Right lobe of liver (tissue), 6 donors: ENCODE results near the gene TIMM29. TPM values are rescaled to one million over a fixed set of nuclear protein-coding genes. Genes with fewer than 3 reads are reported as not detected.
"Not testable (repeated sequence)": the region's sequence is repeated elsewhere in the genome, so short reads cannot be mapped to it uniquely, and the experiment has no call there.

Experiments
- ATAC-seq, 4 donors: fragments of 200-7000 bp; cut with Tn5 transposase; one replicate each; pipeline ENCODE4 v1.9.1; 2020; ENCODE audit warnings: mild to moderate bottlenecking in 4 of 4, moderate library complexity in 4 of 4
- DNase-seq, 3 donors: peaks; one replicate each; pipeline ENCODE4 v3.0.0-alpha.2; 2020
- H3K27ac ChIP-seq, 3 donors: fragments of 200-600 bp; one replicate each; pipeline ENCODE4 v1.8.0; 2022
- H3K27me3 ChIP-seq, 2 donors: fragments of 200-600 bp; one replicate each; pipeline ENCODE4 v1.8.0; 2022
- H3K36me3 ChIP-seq, 4 donors: fragments of 200-600 bp; sonication (generic) in 1 of 4; one replicate each; pipeline versions ENCODE4 v1.5.1 to v1.8.0; 2017 to 2022; ENCODE audit warnings: control low read depth in 1 of 4
- H3K4me1 ChIP-seq, 4 donors: fragments of 200-600 bp; sonication (generic) in 1 of 4; one replicate each; pipeline versions ENCODE4 v1.5.1 to v1.8.0; 2017 to 2022; ENCODE audit warnings: control low read depth in 1 of 4
- H3K4me3 ChIP-seq, 3 donors: fragments of 200-600 bp; one replicate each; pipeline ENCODE4 v1.8.0; 2022
- H3K9me3 ChIP-seq, 4 donors: fragments of 200-600 bp; sonication (generic) in 1 of 4; one replicate each; pipeline versions ENCODE4 v1.5.1 to v1.8.0; 2017 to 2022; ENCODE audit warnings: control low read depth in 1 of 4
- CTCF ChIP-seq, 4 donors: fragments of 200-600 bp in 3 of 4; fragments of 450-650 bp in 1 of 4; IDR thresholded peaks; one replicate each; pipeline versions ENCODE4 v1.5.1 to v1.8.0; 2016 to 2022; ENCODE audit warnings: antibody characterized with exemption in 4 of 4, mild to moderate bottlenecking in 2 of 4
- POLR2A ChIP-seq: fragments of 450-650 bp; IDR thresholded peaks from one replicate; pipeline ENCODE4 v1.6.1; 2017; ENCODE audit warnings: antibody characterized with exemption, mild to moderate bottlenecking
- WGBS: methylation state at CpG from one replicate; pipeline ENCODE4 v1.1.6; 2018; ENCODE audit warnings: low coverage, low lambda C conversion rate; ENCODE audit not compliant: insufficient coverage; ENCODE audit errors: missing lambda C conversion rate; 5-methylcytosine and 5-hydroxymethylcytosine counted together
- intact Hi-C, 2 donors: fragments of 100-400 bp; cut with DNase I; formaldehyde crosslinking; loops; one replicate each; pipeline versions ENCODE4 v1.11.2 to v1.14.1; 2022
- total RNA-seq, 6 experiments: library from RNA; depleted of rRNA in 2 of 6; stranded (reverse); fragments of >200 nt in 2 of 6; fragmentation: NEBNext Ultra II Directional in 3 of 6; extraction: Animal tissue kit (Norgen Biotek cat#: 25700) in 3 of 6; gene quantifications; one replicate each; pipeline versions ENCODE4 v1.1.0 to v1.2.4, GENCODE V29; 2016 to 2023
- donor health status: DM: no; HTN: yes; CAD: no.
- donor health status: DM: no; HTN: no; CAD: no.
- donor health status: DM: no; HTN: no; CAD: no.
- donor health status: DM: no; HTN: yes; CAD: no.
- donor health status: DM: no; HTN: yes; CAD: no.

The TIMM29 gene
- total RNA-seq, 6 experiments from 2014 or later, result 10.2 to 15.7 (median 11.6) TPM

GRCh38 chr19:10927730-10928562, 665 bp upstream of the TIMM29 start:
- Histone ChIP-seq H3K9me3 (no peaks in the 10 kb centered on the region), H3K4me3 (peak overlapping the region; percentile 96 to 100 (median 98)), H3K36me3 (peaks cover 0 to 13% (median 4%) of the 10 kb centered on the region in 4 donors), H3K27ac (peak overlapping the region; percentile 53 to 78 (median 75)), H3K27me3 (no peaks in the 10 kb centered on the region), H3K4me1 (peaks cover 0 to 18% (median 5%) of the 10 kb centered on the region in 4 donors)
- ATAC-seq, result no peak
- 0% methylated on average over 5 of the region's 47 CpGs for WGBS
- DNase-seq, result no peak
- TF ChIP-seq CTCF (IDR thresholded peaks at IDR 0.05), result no peak
- TF ChIP-seq POLR2A, result no peak
- intact Hi-C loops, result loop anchor here in 1 of 2 donors (10.0 kb wide), 1 partner anchor 53 kb away; the partner anchor contains the start of gene CARM1

- Histone ChIP-seq H3K4me1 (peaks cover 0 to 18% (median 5%) of the 10 kb centered on the region in 4 donors), H3K4me3 (peak overlapping the region; percentile 96 to 100 (median 98)), H3K27ac (peak overlapping the region in 2 of 3 donors; percentile 53 to 75), H3K9me3 (no peaks in the 10 kb centered on the region), H3K27me3 (no peaks in the 10 kb centered on the region), H3K36me3 (no peaks in the 10 kb centered on the region)
- DNase-seq (peak in 1 of 3 donors; percentile 51), ATAC-seq (no peak)
- TF ChIP-seq CTCF (IDR thresholded peaks at IDR 0.05) (no peak), POLR2A (no peak)
- WGBS, result no CpG with 5 or more reads among the region's 27 CpGs
- intact Hi-C loops, result loop anchor here in 1 of 2 donors (10.0 kb wide), 1 partner anchor 55 kb away; the partner anchor contains the start of gene CARM1
These were observed 787 bp downstream of the TIMM29 start for GRCh38 chr19:10929402-10929794.

- Histone ChIP-seq H3K9me3 (no peaks in the 10 kb centered on the region), H3K27me3 (no peaks in the 10 kb centered on the region), H3K27ac (no peak overlapping the region), H3K4me3 (no peak overlapping the region), H3K36me3 (no peaks in the 10 kb centered on the region), H3K4me1 (peaks cover 0 to 20% (median 0%) of the 10 kb centered on the region in 4 donors)
- DNase-seq (no peak), ATAC-seq (no peak)
- intact Hi-C loops, result loop anchor here in 1 of 2 donors (10.0 kb wide), 1 partner anchor 279 kb away; no protein-coding TSS in a partner anchor
- WGBS, result 60% methylated on average over 5 of the region's 9 CpGs
- no peak for TF ChIP-seq POLR2A
- TF ChIP-seq CTCF (IDR thresholded peaks at IDR 0.05), result no peak
These were observed 6.9 kb downstream of the TIMM29 start for GRCh38 chr19:10935371-10936059.

- WGBS, result 2% methylated on average over 9 of the region's 11 CpGs
- Histone ChIP-seq H3K4me3 (no peak overlapping the region), H3K27me3 (no peaks in the 10 kb centered on the region), H3K36me3 (no peaks in the 10 kb centered on the region), H3K4me1 (peaks cover 0 to 20% (median 0%) of the 10 kb centered on the region in 4 donors), H3K9me3 (no peaks in the 10 kb centered on the region), H3K27ac (no peak overlapping the region)
- DNase-seq (no peak), ATAC-seq (peak; percentile 77 to 83 (median 80))
- intact Hi-C loops, result loop anchor here in 1 of 2 donors (10.0 kb wide), 1 partner anchor 278 kb away; no protein-coding TSS in a partner anchor
- TF ChIP-seq POLR2A (no peak), CTCF (IDR thresholded peaks at IDR 0.05) (peak; percentile 61 to 66 (median 62))
These were observed 8.1 kb downstream of the TIMM29 start for GRCh38 chr19:10936661-10937084.

GRCh38 chr19:10941649-10942048, 13.0 kb downstream of the TIMM29 start:
- H3K27ac ChIP-seq, intact Hi-C loops: not testable (repeated sequence)

GRCh38 chr19:10943412-10943811, 14.8 kb downstream of the TIMM29 start:
- intact Hi-C loops, result not testable (repeated sequence)
- peaks cover 0 to 34% (median 4%) of the 10 kb centered on the region in 4 donors for H3K4me1 ChIP-seq

More at GRCh38 chr19:10941649-10942048, 13.0 kb downstream of the TIMM29 start:
- peaks cover 0 to 30% (median 0%) of the 10 kb centered on the region in 4 donors for H3K4me1 ChIP-seq
- H3K9me3 ChIP-seq, H3K27me3 ChIP-seq, H3K36me3 ChIP-seq, DNase-seq, ATAC-seq, H3K4me3 ChIP-seq: not testable (repeated sequence)
- WGBS, result 55% methylated on average over 10 of the region's 14 CpGs

More at GRCh38 chr19:10943412-10943811, 14.8 kb downstream of the TIMM29 start:
- H3K36me3 ChIP-seq, ATAC-seq, H3K27me3 ChIP-seq, H3K9me3 ChIP-seq, H3K4me3 ChIP-seq, H3K27ac ChIP-seq, DNase-seq: not testable (repeated sequence)
- WGBS, result 96% methylated on average over 4 of the region's 4 CpGs
